HepG2 (cell line): Measurements from ENCODE around the gene LYSET. TPM values are rescaled to one million over a fixed set of nuclear protein-coding genes. Genes with fewer than 3 reads are reported as not detected.
"Not testable (repeated sequence)": the region's sequence is repeated elsewhere in the genome, so short reads cannot be mapped to it uniquely, and the experiment has no call there.

Experiments
- DRAP1 ChIP-seq: IDR thresholded peaks from 2 replicates; pipeline ENCODE4 v1.6.1; 2016; ENCODE audit warnings: missing genetic modification reagents, missing compliant biosample characterization
- FOXO4 ChIP-seq: sonication (generic); formaldehyde crosslinking; conservative IDR thresholded peaks from 2 replicates; pipeline ENCODE4 v1.8.1; 2023; ENCODE audit warnings: missing genetic modification reagents
- HMG20A ChIP-seq: IDR thresholded peaks from 2 replicates; pipeline ENCODE4 v1.6.1; 2016; ENCODE audit warnings: borderline replicate concordance
- HNF1A ChIP-seq, 2 experiments: sonication (generic) in 1 of 2; formaldehyde crosslinking in 1 of 2; IDR thresholded peaks; 2 replicates each; pipeline versions ENCODE4 v1.4.0 to v1.6.1; 2016 to 2020; ENCODE audit warnings: borderline replicate concordance in 1 of 2, low read depth in 1 of 2, mild to moderate bottlenecking in 1 of 2, missing genetic modification reagents in 1 of 2
- MEF2D ChIP-seq: sonication (generic); formaldehyde crosslinking; IDR thresholded peaks from 2 replicates; pipeline ENCODE4 v1.5.1; 2020; ENCODE audit warnings: mild to moderate bottlenecking, missing genetic modification reagents
- PHF8 ChIP-seq: sonication (generic); formaldehyde crosslinking; IDR thresholded peaks from 2 replicates; pipeline ENCODE4 v1.5.0; 2020; ENCODE audit warnings: missing genetic modification reagents
- RCOR2 ChIP-seq: IDR thresholded peaks from 2 replicates; pipeline ENCODE4 v1.6.1; 2016; ENCODE audit warnings: missing biosample characterization, missing genetic modification reagents
- RXRB ChIP-seq: IDR thresholded peaks from 2 replicates; pipeline ENCODE4 v1.6.1; 2016; ENCODE audit warnings: borderline replicate concordance, missing genetic modification reagents, missing compliant biosample characterization
- SAP130 ChIP-seq: IDR thresholded peaks from 2 replicates; pipeline ENCODE4 v1.6.1; 2016; ENCODE audit warnings: low read depth
- SP4 ChIP-seq: sonication (generic); formaldehyde crosslinking; IDR thresholded peaks from 2 replicates; pipeline ENCODE4 v1.8.1; 2023; ENCODE audit warnings: mild to moderate bottlenecking, missing genetic modification reagents
- ZNF407 ChIP-seq: sonication (generic); formaldehyde crosslinking; IDR thresholded peaks from one replicate; pipeline ENCODE4 v1.5.1; 2020; ENCODE audit warnings: mild to moderate bottlenecking, missing genetic modification reagents; ENCODE audit errors: not compliant biosample characterization
- ZNF629 ChIP-seq: sonication (generic); formaldehyde crosslinking; conservative IDR thresholded peaks from 2 replicates; pipeline ENCODE4 v1.5.0; 2020; ENCODE audit warnings: missing genetic modification reagents
- polyA plus RNA-seq, 8 experiments: library from polyadenylated mRNA; depleted of rRNA in 3 of 8; stranded (reverse) in 7 of 8; unstranded in 1 of 8; fragments of >200 nt; fragmentation: Illumina TruSeq in 4 of 8; extraction: Trizol in 4 of 8; gene quantifications; 2 replicates each; pipeline versions ENCODE4 v1.2.1 to v1.2.3, GENCODE V29; 2011 to 2016; ENCODE audit warnings: low read depth in 4 of 8, missing spikeins in 1 of 8, mixed read lengths in 1 of 8; ENCODE audit not compliant: insufficient read depth in 1 of 8
- total RNA-seq, 5 experiments: library from RNA; depleted of rRNA; stranded (reverse); fragments of >200 nt; fragmentation: Illumina TruSeq; extraction: Trizol; gene quantifications; 2 replicates each; pipeline ENCODE4 v1.2.3, GENCODE V29; 2016; ENCODE audit warnings: low read depth in 1 of 5

LYSET gene
- total and polyA plus RNA-seq, 2 of the 13 experiments (the other 11 are each of a cell fraction or from before 2014, with no cell fraction given): 19.1 to 36.6 TPM

GRCh38 chr14:93165271-93166265 is 19.5 kb upstream of the LYSET start (continued):
- TF ChIP-seq FOXO4 (0 out of 2 replicates have a peak, but pooled peaks have one; percentile 81), SP4 (CRISPR knock-in tag) (0 out of 2 replicates have a peak, but pooled peaks have one; percentile 26), HMG20A (CRISPR knock-in tag) (peak; percentile 20; the same call in 1 of the 2 replicates), MEF2D (CRISPR knock-in tag) (0 out of 2 replicates have a peak, but pooled peaks have one; percentile 22), ZNF407 (CRISPR knock-in tag) (peak; percentile 36), HNF1A (IDR thresholded peaks at IDR 0.05; ENCODE audit: low read depth) (0 out of 2 replicates have a peak, but pooled peaks have one; percentile 26), ZNF629 (CRISPR knock-in tag) (peak; percentile 67), SAP130 (CRISPR knock-in tag) (peak; percentile 66), PHF8 (CRISPR knock-in tag) (peak; percentile 50; the same call in 1 of the 2 replicates), RCOR2 (0 out of 2 replicates have a peak, but pooled peaks have one; percentile 7), DRAP1 (CRISPR knock-in tag) (0 out of 2 replicates have a peak, but pooled peaks have one; percentile 38), RXRB (CRISPR knock-in tag) (peak; percentile 39; the same call in 1 of the 2 replicates)
- TF ChIP-seq HNF1A (CRISPR knock-in tag; IDR thresholded peaks at IDR 0.05; ENCODE audit: borderline replicate concordance): not testable (repeated sequence)
